HG03565 (cell line): ENCODE data around the gene MAD1L1.

Experiments
- ATAC-seq: cut with Tn5 transposase; IDR thresholded peaks from one replicate; pipeline ENCODE4 v1.9.1; 2021; ENCODE audit warnings: mild to moderate bottlenecking, moderate library complexity; ENCODE audit not compliant: unreplicated experiment

MAD1L1 gene

GRCh38 chr7:2019711-2020511, 212.8 kb downstream of the MAD1L1 start:
- peak; percentile 57 for ATAC-seq

DNA sequence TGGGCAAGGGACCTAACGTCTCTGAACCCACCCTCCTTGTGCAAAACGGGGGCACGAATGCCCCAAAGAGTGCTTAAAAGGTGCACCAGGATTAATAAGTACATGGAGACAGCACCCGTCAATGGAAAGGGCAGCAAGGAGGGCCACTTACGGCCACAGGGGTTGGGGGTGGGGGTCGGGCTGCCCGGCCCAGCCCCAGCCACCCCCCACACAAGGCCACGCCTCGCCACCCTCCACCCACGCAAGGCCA, 213.4 kb downstream of the MAD1L1 start:
- ATAC-seq = no peak

GRCh38 chr7:2018569-2019460, 213.9 kb downstream of the MAD1L1 start:
- no peak for ATAC-seq

GRCh38 chr7:2017914-2018568, 214.7 kb downstream of the MAD1L1 start:
- ATAC-seq = no peak

DNA sequence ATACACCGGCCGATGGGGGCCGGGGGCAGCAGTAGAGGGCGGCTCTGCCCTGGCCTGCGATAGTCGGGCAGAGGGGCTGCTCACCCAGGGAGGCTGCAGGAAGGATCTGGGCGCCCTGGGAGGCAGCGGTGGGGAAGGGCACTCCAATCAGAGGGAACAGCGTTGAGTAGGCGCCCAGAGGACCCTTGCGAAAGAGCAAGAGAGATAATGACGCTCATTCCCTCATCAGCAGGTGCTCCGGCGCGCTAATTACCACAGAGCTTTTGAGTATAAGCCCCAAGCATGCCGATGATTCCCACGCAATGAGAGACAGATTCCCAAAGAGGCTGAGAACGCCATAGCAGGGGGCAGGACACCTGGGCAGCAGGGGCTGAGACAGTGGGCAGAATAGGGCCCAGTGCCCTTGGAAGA, 215.3 kb downstream of the MAD1L1 start:
- no peak for ATAC-seq

- no peak for ATAC-seq
These were observed 215.8 kb downstream of the MAD1L1 start for GRCh38 chr7:2016761-2017480.

- no peak for ATAC-seq
These were observed 216.6 kb downstream of the MAD1L1 start for GRCh38 chr7:2016021-2016631.

- no peak for ATAC-seq
These were observed 217.4 kb downstream of the MAD1L1 start for GRCh38 chr7:2015251-2015871.

DNA sequence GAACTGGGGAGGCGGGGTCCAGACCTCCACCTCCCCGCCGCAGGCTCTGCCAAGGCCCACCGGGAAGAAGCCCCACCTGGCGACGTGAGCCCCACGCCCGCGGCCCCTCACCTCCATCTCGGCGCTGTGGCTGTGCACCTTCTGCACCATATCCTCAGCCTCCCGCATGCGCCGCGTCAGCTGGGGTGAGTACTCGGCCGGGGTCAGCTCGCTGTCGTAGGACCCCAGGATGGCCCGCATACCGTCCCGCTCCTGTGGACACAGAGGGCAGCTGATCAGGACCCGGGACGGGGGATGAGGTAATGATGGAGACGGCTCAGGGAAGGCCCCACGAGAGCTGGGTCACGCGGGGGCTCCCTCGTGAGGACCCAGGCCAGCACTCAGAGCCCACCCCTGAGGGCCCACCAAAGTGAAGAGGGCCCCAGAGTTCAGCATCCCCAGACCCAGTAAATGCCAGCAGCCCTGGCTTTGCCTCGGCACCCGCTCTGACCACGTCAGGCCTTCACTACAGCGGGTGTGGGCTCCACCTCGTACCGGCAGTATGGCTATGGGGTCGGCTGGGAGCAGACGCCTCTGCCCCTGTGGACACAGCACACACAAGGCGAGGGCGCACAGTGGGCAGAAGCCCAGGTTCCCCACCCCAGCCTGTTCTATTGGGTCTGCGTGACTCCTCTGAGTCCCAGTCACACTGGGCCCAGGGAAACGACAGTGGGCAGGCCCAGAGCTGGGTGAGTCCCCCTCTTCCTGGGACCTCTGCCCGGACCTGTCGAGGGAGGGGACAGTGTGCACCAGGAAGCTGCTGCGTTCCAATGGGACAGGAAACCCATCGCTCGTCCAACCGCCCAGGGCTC, 218.1 kb downstream of the MAD1L1 start:
- no peak for ATAC-seq

DNA sequence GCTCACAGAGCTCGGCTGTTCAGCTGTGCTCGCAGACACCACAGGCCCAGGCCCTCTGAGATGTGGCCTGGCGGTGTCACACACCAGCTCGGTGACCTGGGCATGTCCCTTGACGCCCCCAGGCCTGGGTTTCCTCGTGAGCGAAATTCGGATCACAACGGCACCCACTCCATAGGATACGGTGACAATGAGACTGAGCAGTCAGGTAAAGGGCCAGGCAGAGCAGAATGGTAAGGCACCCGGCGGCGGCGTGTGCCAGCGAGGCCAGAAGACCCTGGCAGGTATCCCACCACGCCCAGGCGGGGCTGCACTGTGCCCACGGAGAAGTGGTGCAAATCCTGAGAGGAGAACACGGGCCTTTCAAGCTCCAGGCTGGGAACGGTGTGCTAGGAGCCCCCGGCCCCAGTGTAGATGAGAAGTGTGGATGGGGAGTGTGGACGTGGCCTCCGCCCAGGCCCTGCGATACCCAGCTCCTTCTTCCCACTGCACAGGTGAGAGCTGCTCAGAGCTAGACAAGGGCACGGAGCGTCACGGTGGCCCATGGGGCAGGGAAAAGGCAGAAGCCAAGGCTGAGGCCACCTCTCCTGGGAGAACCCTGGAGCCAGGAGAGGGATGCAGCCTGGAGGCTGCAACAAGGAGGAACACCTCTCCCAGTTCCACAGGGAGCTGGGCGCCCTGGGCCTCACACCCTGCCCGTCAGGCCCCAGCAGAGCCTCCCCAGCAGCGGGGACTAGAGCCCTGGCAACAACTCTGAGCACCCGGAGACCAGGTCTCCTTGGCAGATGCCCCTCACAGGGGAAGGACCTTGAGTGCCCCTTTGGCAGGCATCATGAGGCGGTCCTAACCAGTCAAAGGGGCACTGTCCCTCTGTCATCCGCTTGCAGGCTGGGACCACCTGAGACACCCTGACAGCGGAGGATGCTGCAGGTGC, 219.1 kb downstream of the MAD1L1 start:
- no peak for ATAC-seq

- ATAC-seq = no peak
These were observed 219.8 kb downstream of the MAD1L1 start for GRCh38 chr7:2012981-2013380.

DNA sequence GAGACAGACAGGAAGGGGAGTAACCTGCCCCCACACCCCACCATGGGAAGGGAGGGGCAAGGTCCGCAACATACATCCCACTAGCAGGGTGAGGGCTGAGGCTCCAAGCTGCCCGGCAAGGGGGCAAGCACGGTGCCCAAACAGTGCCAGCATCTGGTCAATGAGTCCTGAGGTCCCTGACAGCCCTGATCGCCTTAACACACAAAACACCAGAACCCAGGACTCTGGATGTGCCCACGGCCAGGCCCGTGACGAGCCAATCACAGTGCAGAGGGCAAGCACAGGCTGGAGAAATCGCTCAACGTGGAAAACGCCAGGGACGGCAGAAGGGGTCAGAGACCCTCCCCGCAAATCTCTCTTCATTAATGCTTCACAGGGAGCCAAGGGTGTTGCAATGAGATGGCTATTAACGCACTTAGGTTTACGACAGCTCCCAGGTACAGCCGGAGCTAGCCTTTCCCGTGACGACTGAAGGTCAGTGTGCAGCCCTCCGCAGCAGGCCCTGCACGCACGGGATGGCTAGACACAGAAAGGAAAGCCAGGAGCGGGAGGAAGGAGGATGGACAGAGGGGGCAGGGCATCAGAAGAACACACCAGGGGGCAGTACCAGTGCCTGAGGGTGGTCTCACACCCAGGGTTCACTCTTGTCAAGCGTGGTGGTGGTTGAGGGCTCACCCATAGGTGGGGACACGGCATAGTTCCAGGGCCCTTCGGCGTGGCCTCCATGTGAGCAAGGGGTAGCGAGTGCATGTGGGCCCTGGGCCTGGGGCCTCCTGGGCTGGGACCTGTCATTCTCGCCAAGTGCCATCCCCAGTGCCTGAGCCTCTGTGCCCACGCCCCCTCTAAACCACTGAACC, 220.5 kb downstream of the MAD1L1 start:
- ATAC-seq = no peak

GRCh38 chr7:2011266-2012043, 221.3 kb downstream of the MAD1L1 start:
- no peak for ATAC-seq

DNA sequence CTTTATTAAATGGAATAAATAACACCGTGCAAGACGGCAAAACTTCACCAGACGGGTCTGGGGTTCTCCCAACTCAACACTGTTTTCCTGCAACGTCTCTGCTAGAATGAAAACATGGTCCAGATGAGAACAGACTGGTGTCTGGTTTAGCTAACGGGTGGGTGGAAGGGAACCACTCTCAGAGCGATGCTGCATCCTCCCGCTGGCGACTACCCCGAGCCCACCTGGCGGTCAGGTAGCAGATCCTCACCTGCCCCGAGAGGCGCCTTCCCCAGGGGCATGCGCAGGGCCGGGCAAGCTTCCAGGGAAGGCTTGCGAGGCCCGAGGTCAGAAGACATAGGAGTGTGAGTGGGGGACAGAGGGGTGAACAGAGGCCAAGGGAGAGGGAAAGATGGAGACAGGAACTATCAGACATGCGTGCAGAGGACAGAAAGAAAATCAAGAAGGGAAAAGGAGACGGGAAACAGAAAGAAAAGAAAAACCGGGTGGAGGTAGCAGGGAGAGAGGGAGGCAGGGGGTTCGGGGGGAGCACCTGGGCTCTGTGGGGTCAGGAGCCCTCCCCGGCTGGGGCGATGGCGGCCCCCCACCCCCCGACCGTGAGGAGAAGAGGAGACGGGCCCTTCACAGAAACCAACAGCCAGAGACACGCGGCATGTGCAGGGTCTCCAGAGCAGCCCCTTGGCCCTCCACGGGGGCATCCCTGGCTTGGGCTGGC, 222.0 kb downstream of the MAD1L1 start:
- no peak for ATAC-seq

DNA sequence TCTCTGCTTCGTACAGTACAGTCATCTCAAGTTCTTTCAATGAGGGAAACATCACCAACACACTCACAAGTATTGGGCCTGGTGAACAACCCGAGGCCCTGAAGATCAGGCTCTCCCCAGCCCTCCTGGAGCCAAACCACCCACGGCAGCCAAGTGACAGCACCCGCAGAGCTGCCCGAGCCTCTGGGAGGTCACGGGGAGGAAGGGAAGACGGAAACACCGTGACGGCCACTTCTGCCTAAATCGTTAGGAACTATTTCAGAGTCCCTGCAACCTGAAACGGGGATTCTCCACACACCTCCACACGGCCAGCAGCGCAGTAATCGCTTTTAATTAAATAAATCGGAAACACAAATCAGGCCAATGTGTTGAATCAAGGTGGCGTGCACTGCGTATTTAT, 222.6 kb downstream of the MAD1L1 start:
- ATAC-seq = no peak

GRCh38 chr7:2009541-2010001, 223.2 kb downstream of the MAD1L1 start:
- no peak for ATAC-seq
